H1 (cell line): ENCODE measurements around the gene PPOX.

Source experiments
- CTBP2 ChIP-seq: IDR thresholded peaks from 2 replicates; pipeline ENCODE4 v1.7.0; 2011; ENCODE audit warnings: borderline replicate concordance, mild to moderate bottlenecking, moderate library complexity, mixed read lengths, low read length; ENCODE audit not compliant: insufficient read depth, insufficient read length
- EGR1 ChIP-seq: IDR thresholded peaks from 2 replicates; pipeline ENCODE4 v1.6.1; 2011; ENCODE audit warnings: low read depth, low read length, borderline replicate concordance
- GABPA ChIP-seq: IDR thresholded peaks from 2 replicates; pipeline ENCODE4 v1.6.1; 2011; ENCODE audit warnings: mild to moderate bottlenecking, low read length, moderate library complexity, borderline replicate concordance; ENCODE audit not compliant: insufficient read depth
- POLR2AphosphoS5 ChIP-seq: IDR thresholded peaks from 2 replicates; pipeline ENCODE4 v1.6.1; 2011; ENCODE audit warnings: low read depth, low read length
- SP1 ChIP-seq: IDR thresholded peaks from 2 replicates; pipeline ENCODE4 v1.6.1; 2011; ENCODE audit warnings: low read depth, low read length
- TBP ChIP-seq: IDR thresholded peaks from 2 replicates; pipeline ENCODE4 v1.6.1; 2011; ENCODE audit warnings: low read depth, low read length, improper control_type of control experiment
- YY1 ChIP-seq: IDR thresholded peaks from 2 replicates; pipeline ENCODE4 v1.6.1; 2011; ENCODE audit warnings: low read depth, mild to moderate bottlenecking, low read length
- TF ChIP-seq, protein P1 (sequence below), 3 experiments: IDR thresholded peaks; 1 replicate in 2 of 3; 2 replicates in 1 of 3; pipeline versions ENCODE4 v1.5.1 to v1.6.1; 2011; ENCODE audit warnings: low read length in 3 of 3, mild to moderate bottlenecking in 3 of 3, inconsistent platforms in 2 of 3, low read depth in 1 of 3, moderate library complexity in 1 of 3; ENCODE audit not compliant: insufficient read depth in 1 of 3; ENCODE audit errors: control extremely low read depth in 1 of 3

DNA sequence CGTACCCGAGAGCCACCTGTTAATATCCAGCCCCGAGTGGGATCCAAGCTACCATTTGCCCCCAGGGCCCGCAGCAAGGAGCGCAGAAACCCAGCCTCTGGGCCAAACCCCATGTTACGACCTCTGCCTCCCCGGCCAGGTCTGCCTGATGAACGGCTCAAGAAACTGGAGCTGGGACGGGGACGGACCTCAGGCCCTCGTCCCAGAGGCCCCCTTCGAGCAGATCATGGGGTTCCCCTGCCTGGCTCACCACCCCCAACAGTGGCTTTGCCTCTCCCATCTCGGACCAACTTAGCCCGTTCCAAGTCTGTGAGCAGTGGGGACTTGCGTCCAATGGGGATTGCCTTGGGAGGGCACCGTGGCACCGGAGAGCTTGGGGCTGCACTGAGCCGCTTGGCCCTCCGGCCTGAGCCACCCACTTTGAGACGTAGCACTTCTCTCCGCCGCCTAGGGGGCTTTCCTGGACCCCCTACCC lies 5.5 kb upstream of the PPOX start:
- TF ChIP-seq YY1, result no peak
- no peak for TF ChIP-seq POLR2AphosphoS5
- TF ChIP-seq, protein P1, sequence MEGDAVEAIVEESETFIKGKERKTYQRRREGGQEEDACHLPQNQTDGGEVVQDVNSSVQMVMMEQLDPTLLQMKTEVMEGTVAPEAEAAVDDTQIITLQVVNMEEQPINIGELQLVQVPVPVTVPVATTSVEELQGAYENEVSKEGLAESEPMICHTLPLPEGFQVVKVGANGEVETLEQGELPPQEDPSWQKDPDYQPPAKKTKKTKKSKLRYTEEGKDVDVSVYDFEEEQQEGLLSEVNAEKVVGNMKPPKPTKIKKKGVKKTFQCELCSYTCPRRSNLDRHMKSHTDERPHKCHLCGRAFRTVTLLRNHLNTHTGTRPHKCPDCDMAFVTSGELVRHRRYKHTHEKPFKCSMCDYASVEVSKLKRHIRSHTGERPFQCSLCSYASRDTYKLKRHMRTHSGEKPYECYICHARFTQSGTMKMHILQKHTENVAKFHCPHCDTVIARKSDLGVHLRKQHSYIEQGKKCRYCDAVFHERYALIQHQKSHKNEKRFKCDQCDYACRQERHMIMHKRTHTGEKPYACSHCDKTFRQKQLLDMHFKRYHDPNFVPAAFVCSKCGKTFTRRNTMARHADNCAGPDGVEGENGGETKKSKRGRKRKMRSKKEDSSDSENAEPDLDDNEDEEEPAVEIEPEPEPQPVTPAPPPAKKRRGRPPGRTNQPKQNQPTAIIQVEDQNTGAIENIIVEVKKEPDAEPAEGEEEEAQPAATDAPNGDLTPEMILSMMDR (IDR thresholded peaks at IDR 0.05; ENCODE audit: control extremely low read depth in 1 of 3, insufficient read depth in 1 of 3, low read depth in 1 of 3, low read length in 3 of 3), result no peak
- TF ChIP-seq SP1, result no peak
- TF ChIP-seq TBP, result no peak
- TF ChIP-seq EGR1, result no peak
- TF ChIP-seq CTBP2, result no peak
- TF ChIP-seq GABPA, result no peak
